NCI-H82 treated with DMSO at 0.1 percent for 48 hours (cell line): ENCODE results near the gene THAP8.
A peak's percentile ranks its signal among the peaks of the same experiment; 100 is the strongest.

ENCODE experiments used
- DNase-seq: peaks from one replicate; lab custom pipeline; 2025; ENCODE audit not compliant: unreplicated experiment; lab: John Stamatoyannopoulos, UW

Gene THAP8

GRCh38 chr19:36030264-36031148, 23.6 kb downstream of the THAP8 start:
- DNase-seq: no peak

GRCh38 chr19:36028313-36029041, 25.6 kb downstream of the THAP8 start:
- DNase-seq: no peak

GRCh38 chr19:36027696-36028095, 26.4 kb downstream of the THAP8 start:
- DNase-seq: no peak

GRCh38 chr19:36026091-36026876, 27.8 kb downstream of the THAP8 start:
- no peak for DNase-seq

GRCh38 chr19:36025541-36025940, 28.5 kb downstream of the THAP8 start:
- no peak for DNase-seq

- DNase-seq: no peak
Measured at GRCh38 chr19:36023432-36023831, 30.7 kb downstream of the THAP8 start.

GRCh38 chr19:36019061-36019670, 34.9 kb downstream of the THAP8 start:
- no peak for DNase-seq

- DNase-seq: peak; percentile 97
Measured at GRCh38 chr19:36014012-36014924, 39.8 kb downstream of the THAP8 start, which contains the start of gene ALKBH6. ALKBH6 (minus strand) TSS chr19:36014213; CDS start chr19:36013397, 816 bp downstream.

- DNase-seq: no peak
Measured at GRCh38 chr19:36013280-36014011, 40.6 kb downstream of the THAP8 start.

GRCh38 chr19:36010402-36010801, 43.7 kb downstream of the THAP8 start:
- DNase-seq: no peak

- no peak for DNase-seq
Measured at GRCh38 chr19:36009633-36010379, 44.3 kb downstream of the THAP8 start.

- DNase-seq: peak; percentile 4
Measured at GRCh38 chr19:36009220-36009619, 44.9 kb downstream of the THAP8 start.

- DNase-seq: no peak
Measured at GRCh38 chr19:36008336-36008978, 45.6 kb downstream of the THAP8 start, which contains the start of gene SYNE4. SYNE4 (minus strand) TSS chr19:36008813; CDS start chr19:36008681, 132 bp downstream.

- DNase-seq: no peak
Measured at GRCh38 chr19:36006955-36007354, 47.1 kb downstream of the THAP8 start.

- no peak for DNase-seq
Measured at GRCh38 chr19:36003284-36003683, 50.8 kb downstream of the THAP8 start.

- no peak for DNase-seq
Measured at GRCh38 chr19:36001605-36002004, 52.5 kb downstream of the THAP8 start.

- DNase-seq: no peak
Measured at GRCh38 chr19:35996777-35997176, 57.3 kb downstream of the THAP8 start.
